GM12865 (cell line): ENCODE measurements around the gene TMEM256.

Experiments
- DNase-seq: peaks from one replicate; pipeline ENCODE4 v3.0.0; 2010; ENCODE audit warnings: low read depth
- H3K4me3 ChIP-seq: 2 replicates; pipeline ENCODE4 v1.5.1; 2011; ENCODE audit warnings: mild to moderate bottlenecking, low read depth, low read length, control low read depth
- TF ChIP-seq, protein P1 (sequence below): IDR thresholded peaks from 2 replicates; pipeline ENCODE4 v1.5.1; 2011; ENCODE audit warnings: low read length, control low read depth, low read depth, inconsistent platforms; ENCODE audit not compliant: insufficient read depth; ENCODE audit errors: missing control alignments

TMEM256 gene

GRCh38 chr17:7403977-7404736 is at the start of gene TMEM256:
Gene TMEM256, minus strand, starts transcription at chr17:7404097. Its CDS starts 13 bp downstream, at chr17:7404084.
- peak; percentile 99 for DNase-seq
- TF ChIP-seq, protein P1, sequence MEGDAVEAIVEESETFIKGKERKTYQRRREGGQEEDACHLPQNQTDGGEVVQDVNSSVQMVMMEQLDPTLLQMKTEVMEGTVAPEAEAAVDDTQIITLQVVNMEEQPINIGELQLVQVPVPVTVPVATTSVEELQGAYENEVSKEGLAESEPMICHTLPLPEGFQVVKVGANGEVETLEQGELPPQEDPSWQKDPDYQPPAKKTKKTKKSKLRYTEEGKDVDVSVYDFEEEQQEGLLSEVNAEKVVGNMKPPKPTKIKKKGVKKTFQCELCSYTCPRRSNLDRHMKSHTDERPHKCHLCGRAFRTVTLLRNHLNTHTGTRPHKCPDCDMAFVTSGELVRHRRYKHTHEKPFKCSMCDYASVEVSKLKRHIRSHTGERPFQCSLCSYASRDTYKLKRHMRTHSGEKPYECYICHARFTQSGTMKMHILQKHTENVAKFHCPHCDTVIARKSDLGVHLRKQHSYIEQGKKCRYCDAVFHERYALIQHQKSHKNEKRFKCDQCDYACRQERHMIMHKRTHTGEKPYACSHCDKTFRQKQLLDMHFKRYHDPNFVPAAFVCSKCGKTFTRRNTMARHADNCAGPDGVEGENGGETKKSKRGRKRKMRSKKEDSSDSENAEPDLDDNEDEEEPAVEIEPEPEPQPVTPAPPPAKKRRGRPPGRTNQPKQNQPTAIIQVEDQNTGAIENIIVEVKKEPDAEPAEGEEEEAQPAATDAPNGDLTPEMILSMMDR: no peak
- peak within 1 kb of the TSS; percentile 69 for H3K4me3 ChIP-seq

DNA sequence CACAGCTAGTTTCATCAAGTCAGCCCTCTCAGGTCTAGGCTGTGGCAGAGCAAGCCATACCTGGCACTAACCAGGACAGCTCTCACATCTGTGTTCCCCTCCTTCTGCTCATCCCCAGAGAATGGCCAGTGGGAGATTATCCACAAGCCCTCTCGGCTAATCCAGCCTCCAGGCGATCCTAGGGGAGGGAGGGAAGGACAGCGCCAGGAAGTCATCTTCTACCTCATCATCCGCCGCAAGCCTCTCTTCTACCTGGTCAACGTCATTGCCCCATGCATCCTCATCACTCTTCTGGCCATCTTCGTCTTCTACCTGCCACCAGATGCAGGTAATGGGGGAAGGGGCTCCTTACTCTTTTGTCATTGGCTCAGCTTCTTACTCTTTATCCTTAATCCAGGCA is 44.6 kb upstream of the TMEM256 start:
- TF ChIP-seq, protein P1: no peak
- DNase-seq: no peak
- H3K4me3 ChIP-seq: no peak overlapping the region

GRCh38 chr17:7445619-7445968 is 41.7 kb upstream of the TMEM256 start:
- TF ChIP-seq, protein P1: no peak
- H3K4me3 ChIP-seq: no peak overlapping the region
- no peak for DNase-seq

DNA sequence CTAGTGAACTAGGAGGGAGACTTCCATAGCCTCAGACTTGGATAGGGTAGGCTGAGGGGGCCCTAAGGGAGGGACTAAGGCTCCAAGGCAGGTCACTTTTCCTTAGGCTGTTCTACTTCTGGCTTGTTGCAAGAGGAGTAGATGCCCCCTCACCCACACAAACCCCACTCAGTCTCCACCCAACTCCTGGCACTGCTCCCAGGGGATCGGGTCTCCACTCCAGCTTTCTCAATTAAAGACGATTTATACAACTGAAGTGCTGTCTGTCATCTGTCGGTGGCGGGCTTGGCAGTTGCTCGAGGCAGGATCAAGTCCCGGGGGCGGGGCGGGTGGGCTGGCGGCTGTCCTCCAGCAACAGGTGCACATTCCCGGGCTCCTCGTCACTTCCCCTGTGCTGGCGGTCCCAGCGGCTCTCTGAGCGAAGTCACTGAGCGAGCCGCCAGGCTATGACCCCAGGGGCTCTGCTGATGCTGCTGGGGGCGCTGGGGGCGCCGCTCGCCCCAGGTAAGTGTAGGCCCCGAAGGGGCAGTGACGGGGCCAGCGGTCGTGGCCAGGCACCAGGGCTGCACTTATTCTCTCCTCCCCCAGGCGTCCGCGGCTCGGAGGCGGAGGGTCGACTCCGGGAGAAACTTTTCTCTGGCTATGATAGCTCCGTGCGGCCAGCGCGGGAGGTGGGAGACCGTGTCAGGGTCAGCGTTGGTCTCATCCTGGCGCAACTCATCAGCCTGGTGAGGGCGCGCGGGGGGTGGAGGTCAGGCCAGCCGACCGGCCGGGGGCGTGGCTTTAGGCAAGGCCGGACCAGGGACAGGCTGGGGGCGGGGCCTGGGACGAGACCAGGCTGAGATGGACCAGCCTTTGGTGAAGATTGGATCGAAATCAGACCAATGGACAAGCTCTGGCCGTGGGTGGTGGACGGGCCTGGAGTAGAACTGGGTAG is 41.1 kb upstream of the TMEM256 start, which contains the start of gene CHRNB1:
Gene CHRNB1, plus strand, starts transcription at position 380 of the 937 bp plus-strand sequence. Its CDS starts 67 bp downstream, at position 447.
- H3K4me3 ChIP-seq: peak within 1 kb of the TSS; percentile 26

GRCh38 chr17:7443499-7444485 is 39.9 kb upstream of the TMEM256 start:
- no peak for DNase-seq
- TF ChIP-seq, protein P1: no peak

More for the DNA sequence above, 41.1 kb upstream of the TMEM256 start, which contains the start of gene CHRNB1:
- TF ChIP-seq, protein P1: no peak
- DNase-seq: peak; percentile 35

DNA sequence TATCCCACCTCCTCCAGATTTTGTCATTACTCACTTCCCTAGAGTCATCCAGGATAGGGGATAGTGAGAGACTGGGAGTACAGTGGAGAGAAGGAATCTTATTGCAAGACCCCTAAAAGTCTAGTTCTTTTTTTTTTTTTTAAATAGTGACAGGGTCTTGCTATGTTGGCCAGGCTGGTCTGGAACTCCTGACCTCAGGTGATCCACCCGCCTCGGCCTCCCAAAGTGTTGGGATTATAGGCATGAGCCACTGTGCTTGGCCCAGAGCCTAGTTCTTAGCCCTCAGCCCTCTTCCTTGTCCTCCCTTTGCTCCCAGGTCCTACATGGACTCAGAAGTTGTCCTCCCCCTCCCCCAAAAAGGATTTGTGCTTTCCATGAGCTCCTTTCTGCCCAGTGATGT is 38.2 kb upstream of the TMEM256 start:
- TF ChIP-seq, protein P1: no peak
- DNase-seq: no peak
- no peak overlapping the region for H3K4me3 ChIP-seq

More at GRCh38 chr17:7443499-7444485, 39.9 kb upstream of the TMEM256 start:
- no peak overlapping the region for H3K4me3 ChIP-seq
